Suprapubic skin (tissue), 4 donors: ENCODE data around the gene CPT1C.

ENCODE experiments used
- CTCF ChIP-seq, 2 donors: fragments of 200-600 bp in 1 of 2; fragments of 450-650 bp in 1 of 2; sonication (generic) in 1 of 2; IDR thresholded peaks; one replicate each; pipeline ENCODE4 v1.5.1; 2016 to 2019; ENCODE audit warnings: antibody characterized with exemption in 2 of 2, mild to moderate bottlenecking in 1 of 2, moderate library complexity in 1 of 2
- EP300 ChIP-seq: sonication (generic); formaldehyde crosslinking; IDR thresholded peaks from one replicate; pipeline ENCODE4 v1.6.1; 2017; ENCODE audit warnings: antibody characterized with exemption
- POLR2A ChIP-seq, 2 donors: fragments of 450-650 bp; IDR thresholded peaks; one replicate each; pipeline ENCODE4 v1.6.1; 2017; ENCODE audit warnings: antibody characterized with exemption in 2 of 2, mild to moderate bottlenecking in 2 of 2, moderate library complexity in 2 of 2
- POLR2AphosphoS5 ChIP-seq, 3 donors: sonication (generic); formaldehyde crosslinking; IDR thresholded peaks; one replicate each; pipeline ENCODE4 v1.6.1; 2017; ENCODE audit warnings: antibody characterized with exemption in 3 of 3

GRCh38 chr19:49749055-49749716 is 58.3 kb downstream of the CPT1C start:
- TF ChIP-seq CTCF (IDR thresholded peaks at IDR 0.05): no peak
- no peak for TF ChIP-seq POLR2A (IDR thresholded peaks at IDR 0.05)
- TF ChIP-seq POLR2AphosphoS5 (IDR thresholded peaks at IDR 0.05): no peak
- TF ChIP-seq EP300: no peak
